GM21737 (cell line): ENCODE measurements around the gene MBNL1.
"Not testable (repeated sequence)": the region's sequence is repeated elsewhere in the genome, so short reads cannot be mapped to it uniquely, and the experiment has no call there.

Experiments
- ATAC-seq: cut with Tn5 transposase; IDR thresholded peaks from one replicate; pipeline ENCODE4 v1.9.1; 2021; ENCODE audit warnings: mild to moderate bottlenecking, moderate library complexity; ENCODE audit not compliant: unreplicated experiment

MBNL1 gene

GRCh38 chr3:152436707-152437590, 168.2 kb downstream of the MBNL1 start:
- no peak for ATAC-seq

- no peak for ATAC-seq
Measured at GRCh38 chr3:152438181-152438580, 169.5 kb downstream of the MBNL1 start.

- ATAC-seq: no peak
Measured at GRCh38 chr3:152438706-152439105, 170.0 kb downstream of the MBNL1 start.

GRCh38 chr3:152440243-152440642, 171.5 kb downstream of the MBNL1 start:
- ATAC-seq: not testable (repeated sequence)

GRCh38 chr3:152443212-152444023, 174.7 kb downstream of the MBNL1 start:
- ATAC-seq: no peak

GRCh38 chr3:152444029-152444641, 175.4 kb downstream of the MBNL1 start:
- no peak for ATAC-seq

- no peak for ATAC-seq
Measured at GRCh38 chr3:152445212-152445611, 176.5 kb downstream of the MBNL1 start.

- no peak for ATAC-seq
Measured at GRCh38 chr3:152446495-152446894, 177.8 kb downstream of the MBNL1 start.

- no peak for ATAC-seq
Measured at GRCh38 chr3:152447511-152447910, 178.8 kb downstream of the MBNL1 start.

- ATAC-seq: no peak
Measured at GRCh38 chr3:152448091-152448490, 179.4 kb downstream of the MBNL1 start.

GRCh38 chr3:152452318-152452717, 183.6 kb downstream of the MBNL1 start:
- ATAC-seq: no peak

GRCh38 chr3:152454076-152454875, 185.5 kb downstream of the MBNL1 start:
- ATAC-seq: no peak

GRCh38 chr3:152455989-152456388, 187.3 kb downstream of the MBNL1 start:
- no peak for ATAC-seq

- ATAC-seq: no peak
Measured at GRCh38 chr3:152457500-152458375, 189.0 kb downstream of the MBNL1 start.

- no peak for ATAC-seq
Measured at GRCh38 chr3:152458376-152459117, 189.8 kb downstream of the MBNL1 start.

GRCh38 chr3:152459118-152459515, 190.4 kb downstream of the MBNL1 start:
- no peak for ATAC-seq

- no peak for ATAC-seq
Measured at GRCh38 chr3:152459572-152459971, 190.8 kb downstream of the MBNL1 start.

GRCh38 chr3:152460936-152461335, 192.2 kb downstream of the MBNL1 start:
- ATAC-seq: no peak

GRCh38 chr3:152461460-152461859, 192.7 kb downstream of the MBNL1 start:
- no peak for ATAC-seq
